Muscle of leg (tissue), 11 donors: Measurements from ENCODE around the gene C20orf204. TPM values are rescaled to one million over a fixed set of nuclear protein-coding genes. Genes with fewer than 3 reads are reported as not detected.

Experiments
- DNase-seq: peaks from one replicate; pipeline ENCODE4 v3.0.0; 2013
- H3K27ac ChIP-seq: one replicate; pipeline ENCODE4 v1.5.1; 2013; ENCODE audit warnings: mild to moderate bottlenecking, low read length, control low read depth
- H3K27me3 ChIP-seq: one replicate; pipeline ENCODE4 v1.6.1; 2013; ENCODE audit warnings: low read length; ENCODE audit not compliant: control insufficient read depth, insufficient read depth
- H3K36me3 ChIP-seq: one replicate; pipeline ENCODE4 v1.6.1; 2013; ENCODE audit warnings: low read length; ENCODE audit not compliant: control insufficient read depth, insufficient read depth
- H3K4me1 ChIP-seq: one replicate; pipeline ENCODE4 v1.6.1; 2013; ENCODE audit warnings: low read length; ENCODE audit not compliant: control insufficient read depth, insufficient read depth
- H3K4me3 ChIP-seq: one replicate; pipeline ENCODE4 v1.5.1; 2013; ENCODE audit warnings: low read length, control low read depth
- H3K9me3 ChIP-seq: replicated peaks from 2 replicates; pipeline ENCODE4 v1.6.1; 2013; ENCODE audit warnings: low read depth, low read length; ENCODE audit not compliant: control insufficient read depth
- WGBS: methylation state at CpG from one replicate; pipeline ENCODE4 v1.1.5; 2013; ENCODE audit warnings: missing lambda C conversion rate; ENCODE audit not compliant: insufficient coverage; 5-methylcytosine and 5-hydroxymethylcytosine counted together
- polyA plus RNA-seq, 8 donors: library from polyadenylated mRNA; unstranded; fragments of 120-200 nt; gene quantifications; one replicate each; pipeline versions ENCODE4 v1.2.1 to v1.2.3, GENCODE V29; 2013; ENCODE audit warnings: inconsistent platforms in 1 of 8, low replicate concordance in 1 of 8; ENCODE audit not compliant: insufficient read length in 8 of 8, insufficient read depth in 1 of 8
- total RNA-seq: library from RNA; stranded (reverse); fragments of 120-200 nt; gene quantifications from one replicate; pipeline ENCODE4 v1.2.4, GENCODE V29; 2013

The C20orf204 gene
- total and polyA plus RNA-seq, 9 donors = 0.52 to 1.5 (median 0.91) TPM

- Histone ChIP-seq H3K4me1 (peaks cover 28% of the 10 kb centered on the region), H3K27me3 (no peaks in the 10 kb centered on the region), H3K27ac (no peak overlapping the region), H3K9me3 (no peaks in the 10 kb centered on the region), H3K36me3 (peaks cover 20% of the 10 kb centered on the region), H3K4me3 (no peak overlapping the region)
- WGBS = 55% methylated on average over 4 of the region's 5 CpGs
- no peak for DNase-seq
Observed at GRCh38 chr20:64065974-64066343, 30.0 kb downstream of the C20orf204 start.

GRCh38 chr20:64067005-64067632 is 31.1 kb downstream of the C20orf204 start:
- H3K27me3 ChIP-seq = no peaks in the 10 kb centered on the region
- H3K4me3 ChIP-seq = no peak overlapping the region
- peaks cover 26% of the 10 kb centered on the region for H3K4me1 ChIP-seq
- H3K36me3 ChIP-seq = peaks cover 29% of the 10 kb centered on the region
- H3K27ac ChIP-seq = no peak overlapping the region
- DNase-seq = no peak
- 81% methylated on average over 6 of the region's 6 CpGs for WGBS
- no peaks in the 10 kb centered on the region for H3K9me3 ChIP-seq

GRCh38 chr20:64067733-64068307 is 31.8 kb downstream of the C20orf204 start:
- peaks cover 20% of the 10 kb centered on the region for H3K4me1 ChIP-seq
- no peak overlapping the region for H3K27ac ChIP-seq
- H3K36me3 ChIP-seq = peaks cover 36% of the 10 kb centered on the region
- no peak for DNase-seq
- H3K9me3 ChIP-seq = no peaks in the 10 kb centered on the region
- no peak overlapping the region for H3K4me3 ChIP-seq
- WGBS = 64% methylated on average over 9 of the region's 12 CpGs
- no peaks in the 10 kb centered on the region for H3K27me3 ChIP-seq

- H3K36me3 ChIP-seq = peaks cover 41% of the 10 kb centered on the region
- no peak overlapping the region for H3K4me3 ChIP-seq
- no peak for DNase-seq
- peaks cover 19% of the 10 kb centered on the region for H3K4me1 ChIP-seq
- H3K27ac ChIP-seq = no peak overlapping the region
- H3K27me3 ChIP-seq = no peaks in the 10 kb centered on the region
- H3K9me3 ChIP-seq = no peaks in the 10 kb centered on the region
- WGBS = 72% methylated on average over 5 of the region's 12 CpGs
Observed at GRCh38 chr20:64068386-64069208, 32.6 kb downstream of the C20orf204 start.

GRCh38 chr20:64069209-64069613 is 33.2 kb downstream of the C20orf204 start:
- Histone ChIP-seq H3K27me3 (no peaks in the 10 kb centered on the region), H3K4me3 (no peak overlapping the region)

GRCh38 chr20:64069614-64070243 is 33.7 kb downstream of the C20orf204 start:
- no peak for DNase-seq
- Histone ChIP-seq H3K36me3 (peaks cover 44% of the 10 kb centered on the region), H3K9me3 (no peaks in the 10 kb centered on the region), H3K4me3 (no peak overlapping the region), H3K27me3 (no peaks in the 10 kb centered on the region), H3K27ac (no peak overlapping the region), H3K4me1 (peaks cover 8% of the 10 kb centered on the region)
- WGBS = 73% methylated on average over 5 of the region's 14 CpGs

More at GRCh38 chr20:64069209-64069613, 33.2 kb downstream of the C20orf204 start:
- no peak for DNase-seq
- no peak overlapping the region for H3K27ac ChIP-seq
- no peaks in the 10 kb centered on the region for H3K9me3 ChIP-seq
- H3K4me1 ChIP-seq = peaks cover 13% of the 10 kb centered on the region
- H3K36me3 ChIP-seq = peaks cover 44% of the 10 kb centered on the region
- 90% methylated on average over 20 of the region's 20 CpGs for WGBS

GRCh38 chr20:64070244-64070993 is 34.4 kb downstream of the C20orf204 start:
- 88% methylated on average over 27 of the region's 31 CpGs for whole genome bisulfite sequencing
- no peak overlapping the region for H3K27ac ChIP-seq
- no peaks in the 10 kb centered on the region for H3K9me3 ChIP-seq
- H3K4me3 ChIP-seq = no peak overlapping the region
- DNase-seq = no peak
- peaks cover 2% of the 10 kb centered on the region for H3K4me1 ChIP-seq
- H3K36me3 ChIP-seq = peaks cover 44% of the 10 kb centered on the region
- H3K27me3 ChIP-seq = no peaks in the 10 kb centered on the region

- H3K36me3 ChIP-seq = peaks cover 44% of the 10 kb centered on the region
- no peak overlapping the region for H3K27ac ChIP-seq
- peaks cover 2% of the 10 kb centered on the region for H3K4me1 ChIP-seq
- DNase-seq = no peak
- WGBS = 82% methylated on average over 29 of the region's 30 CpGs
- H3K4me3 ChIP-seq = no peak overlapping the region
- no peaks in the 10 kb centered on the region for H3K27me3 ChIP-seq
- no peaks in the 10 kb centered on the region for H3K9me3 ChIP-seq
Observed at GRCh38 chr20:64071341-64072332, 35.7 kb downstream of the C20orf204 start.

GRCh38 chr20:64072498-64073063 is 36.6 kb downstream of the C20orf204 start:
- no peak overlapping the region for H3K27ac ChIP-seq
- H3K4me3 ChIP-seq = no peak overlapping the region
- WGBS = 77% methylated on average over 10 of the region's 14 CpGs
- H3K9me3 ChIP-seq = no peaks in the 10 kb centered on the region
- peaks cover 44% of the 10 kb centered on the region for H3K36me3 ChIP-seq
- no peaks in the 10 kb centered on the region for H3K27me3 ChIP-seq
- peaks cover 2% of the 10 kb centered on the region for H3K4me1 ChIP-seq
- DNase-seq = no peak
